HEK293 (cell line): ENCODE results near the gene RTCA.

ENCODE experiments used
- HOXA7 ChIP-seq: sonication (generic); formaldehyde crosslinking; IDR thresholded peaks from 2 replicates; pipeline ENCODE4 v1.8.1; 2022; ENCODE audit warnings: missing genetic modification reagents, borderline replicate concordance
- ZBTB11 ChIP-seq: fragments of 450-650 bp; formaldehyde crosslinking; conservative IDR thresholded peaks from 2 replicates; pipeline ENCODE4 v1.5.1; 2016; ENCODE audit warnings: low read depth, missing biosample characterization, missing genetic modification characterization

DNA sequence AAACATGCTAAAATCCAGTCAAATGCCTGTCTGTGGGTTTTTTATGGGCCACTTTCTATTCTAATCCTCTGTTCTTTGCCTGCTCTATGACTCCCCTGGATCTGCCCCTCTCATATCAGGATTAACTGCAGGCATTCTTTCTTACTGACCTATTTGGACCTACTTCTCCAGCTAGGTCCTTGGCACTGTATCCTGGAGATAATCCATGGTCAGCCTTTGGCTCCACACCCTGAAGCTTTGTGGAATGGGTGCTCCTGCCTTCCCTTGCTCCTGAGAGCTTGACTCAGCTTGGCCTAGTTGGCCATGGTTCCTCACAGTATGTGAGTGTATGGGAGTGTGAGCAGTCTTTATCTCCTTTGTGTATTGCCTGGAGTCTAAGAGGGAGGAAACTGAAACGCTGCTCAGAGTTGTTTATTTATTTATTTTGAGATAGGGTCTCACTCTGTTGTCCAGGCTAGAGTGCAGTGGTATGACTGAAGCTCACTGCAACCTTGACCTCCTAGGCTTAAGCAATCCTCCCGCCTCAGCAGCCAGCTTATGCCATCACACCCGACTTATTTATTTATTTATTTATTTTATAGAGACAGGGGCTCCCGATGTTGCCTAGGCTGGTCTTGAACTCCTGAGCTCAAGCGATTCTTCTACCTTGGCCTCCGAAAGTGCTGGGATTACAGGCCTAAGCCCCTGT lies 57.5 kb downstream of the RTCA start:
- no peak for TF ChIP-seq HOXA7 (CRISPR knock-in tag)
- TF ChIP-seq ZBTB11: no peak
